Measurements from ENCODE around the gene SLC6A13.
A peak's percentile ranks its signal among the peaks of the same experiment; 100 is the strongest.

Gene SLC6A13

DNA sequence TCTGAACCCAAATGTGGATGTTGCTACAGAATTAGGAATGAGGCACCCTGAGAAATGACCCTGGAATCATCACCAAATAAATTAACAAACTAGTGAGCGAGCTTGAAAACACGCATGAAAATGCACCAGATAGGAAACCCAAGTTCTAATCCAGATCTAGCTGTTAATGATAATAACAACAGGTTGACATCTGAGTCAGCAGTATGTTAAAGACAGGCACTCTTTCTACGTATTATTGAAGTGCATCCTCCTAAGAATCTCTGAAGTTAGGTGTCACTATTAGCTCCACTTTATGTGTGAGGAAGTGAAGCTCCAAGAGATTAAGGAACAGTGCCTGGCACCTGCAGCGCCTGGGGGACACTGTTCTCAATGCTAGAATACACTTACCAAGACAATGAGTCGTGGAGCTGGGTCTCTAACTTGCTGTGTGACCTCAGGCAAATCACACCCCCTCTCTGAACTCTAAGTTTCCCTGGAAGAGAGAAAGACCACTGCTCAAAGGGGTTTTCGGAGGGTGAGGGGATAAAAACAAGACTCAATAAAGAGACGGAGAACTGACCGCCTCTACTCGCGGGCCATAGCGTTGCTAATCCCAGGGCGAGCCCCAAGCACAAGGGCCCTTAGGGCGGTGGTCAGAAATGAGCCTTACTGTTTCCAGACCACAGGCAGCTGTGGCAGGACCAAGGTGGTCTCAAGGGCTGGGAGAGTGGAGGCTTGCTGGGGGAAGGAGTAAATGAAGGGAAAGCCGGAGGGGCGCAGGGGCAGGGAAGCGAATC lies 50.8 kb downstream of the SLC6A13 start:
- H3K27ac Mint-ChIP-seq: peak overlapping the region; percentile 54
- DNase-seq: no peak
- H3K4me1 Mint-ChIP-seq: peaks cover 71% of the 10 kb centered on the region
- H3K4me3 Mint-ChIP-seq: peak overlapping the region; percentile 25
- H3K9me3 Mint-ChIP-seq: no peaks in the 10 kb centered on the region
- H3K36me3 Mint-ChIP-seq (ENCODE audit: low read depth): no peaks in the 10 kb centered on the region
- peaks cover 13% of the 10 kb centered on the region for H3K27me3 Mint-ChIP-seq (ENCODE audit: low read depth, poor library complexity)
- TF ChIP-seq, protein P1, sequence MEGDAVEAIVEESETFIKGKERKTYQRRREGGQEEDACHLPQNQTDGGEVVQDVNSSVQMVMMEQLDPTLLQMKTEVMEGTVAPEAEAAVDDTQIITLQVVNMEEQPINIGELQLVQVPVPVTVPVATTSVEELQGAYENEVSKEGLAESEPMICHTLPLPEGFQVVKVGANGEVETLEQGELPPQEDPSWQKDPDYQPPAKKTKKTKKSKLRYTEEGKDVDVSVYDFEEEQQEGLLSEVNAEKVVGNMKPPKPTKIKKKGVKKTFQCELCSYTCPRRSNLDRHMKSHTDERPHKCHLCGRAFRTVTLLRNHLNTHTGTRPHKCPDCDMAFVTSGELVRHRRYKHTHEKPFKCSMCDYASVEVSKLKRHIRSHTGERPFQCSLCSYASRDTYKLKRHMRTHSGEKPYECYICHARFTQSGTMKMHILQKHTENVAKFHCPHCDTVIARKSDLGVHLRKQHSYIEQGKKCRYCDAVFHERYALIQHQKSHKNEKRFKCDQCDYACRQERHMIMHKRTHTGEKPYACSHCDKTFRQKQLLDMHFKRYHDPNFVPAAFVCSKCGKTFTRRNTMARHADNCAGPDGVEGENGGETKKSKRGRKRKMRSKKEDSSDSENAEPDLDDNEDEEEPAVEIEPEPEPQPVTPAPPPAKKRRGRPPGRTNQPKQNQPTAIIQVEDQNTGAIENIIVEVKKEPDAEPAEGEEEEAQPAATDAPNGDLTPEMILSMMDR (IDR thresholded peaks at IDR 0.05): no peak

DNA sequence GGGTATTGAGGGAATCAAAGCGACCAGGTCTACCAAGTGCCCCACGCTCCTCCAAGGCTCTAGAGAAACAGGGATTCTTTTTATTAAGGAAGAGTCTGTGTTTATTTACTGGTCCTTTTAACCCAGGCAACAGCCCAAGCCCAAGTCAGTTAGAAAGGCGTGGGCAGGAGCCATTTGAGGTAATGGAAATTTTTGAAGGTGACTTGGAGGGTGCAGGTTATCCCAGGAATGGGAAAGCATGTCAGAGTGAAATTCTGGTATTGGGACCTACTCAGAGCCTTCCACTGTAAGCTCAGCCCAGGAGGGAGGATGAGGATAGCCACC lies 51.5 kb downstream of the SLC6A13 start:
- Mint-ChIP-seq H3K9me3 (no peaks in the 10 kb centered on the region), H3K4me3 (no peak overlapping the region), H3K27me3 (ENCODE audit: low read depth, poor library complexity) (peaks cover 15% of the 10 kb centered on the region), H3K4me1 (peaks cover 71% of the 10 kb centered on the region), H3K36me3 (ENCODE audit: low read depth) (no peaks in the 10 kb centered on the region), H3K27ac (peak overlapping the region; percentile 22)
- TF ChIP-seq, protein P1 (IDR thresholded peaks at IDR 0.05): no peak
- no peak for DNase-seq

GRCh38 chr12:210277-211141 lies 52.1 kb downstream of the SLC6A13 start:
- TF ChIP-seq, protein P1 (IDR thresholded peaks at IDR 0.05): no peak
- no peak for DNase-seq
- peaks cover 71% of the 10 kb centered on the region for H3K4me1 Mint-ChIP-seq
- H3K4me3 Mint-ChIP-seq: no peak overlapping the region
- no peaks in the 10 kb centered on the region for H3K36me3 Mint-ChIP-seq (ENCODE audit: low read depth)
- no peaks in the 10 kb centered on the region for H3K9me3 Mint-ChIP-seq
- peaks cover 21% of the 10 kb centered on the region for H3K27me3 Mint-ChIP-seq (ENCODE audit: low read depth, poor library complexity)
- peak overlapping the region; percentile 19 for H3K27ac Mint-ChIP-seq

DNA sequence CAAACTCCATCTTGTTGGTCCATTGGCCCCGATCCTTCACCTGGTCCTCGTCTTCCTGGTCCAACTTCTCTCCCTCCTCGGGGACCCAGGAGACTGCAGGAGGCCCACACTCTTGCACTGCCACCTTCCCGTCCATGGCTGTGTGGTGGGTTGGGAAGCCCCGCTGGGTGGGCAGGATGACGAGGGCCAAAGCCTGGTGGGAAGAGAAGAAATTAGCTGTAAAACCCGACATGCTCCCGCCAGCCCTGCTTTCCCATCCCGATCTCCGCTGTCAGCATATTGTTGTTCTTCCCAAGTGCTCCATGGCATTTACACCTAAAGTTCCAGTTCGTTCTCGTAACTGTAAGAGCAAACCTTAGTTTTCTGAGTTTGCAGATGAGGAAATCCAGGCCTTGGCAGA lies 52.8 kb downstream of the SLC6A13 start:
- H3K27ac Mint-ChIP-seq: no peak overlapping the region
- no peak overlapping the region for H3K4me3 Mint-ChIP-seq
- no peaks in the 10 kb centered on the region for H3K36me3 Mint-ChIP-seq (ENCODE audit: low read depth)
- TF ChIP-seq, protein P1 (IDR thresholded peaks at IDR 0.05): no peak
- no peaks in the 10 kb centered on the region for H3K9me3 Mint-ChIP-seq
- no peak for DNase-seq
- H3K4me1 Mint-ChIP-seq: peaks cover 71% of the 10 kb centered on the region
- peaks cover 27% of the 10 kb centered on the region for H3K27me3 Mint-ChIP-seq (ENCODE audit: low read depth, poor library complexity)

GRCh38 chr12:209246-209645 lies 53.4 kb downstream of the SLC6A13 start:
- Mint-ChIP-seq H3K27ac (no peak overlapping the region), H3K27me3 (ENCODE audit: low read depth, poor library complexity) (peaks cover 33% of the 10 kb centered on the region), H3K9me3 (no peaks in the 10 kb centered on the region), H3K36me3 (ENCODE audit: low read depth) (no peaks in the 10 kb centered on the region), H3K4me1 (peaks cover 71% of the 10 kb centered on the region), H3K4me3 (no peak overlapping the region)
- TF ChIP-seq, protein P1 (IDR thresholded peaks at IDR 0.05): no peak
- DNase-seq: no peak
